HG03139 (cell line): Measurements from ENCODE around the gene EIF4E1B.
A peak's percentile ranks its signal among the peaks of the same experiment; 100 is the strongest.

Source experiments
- ATAC-seq: cut with Tn5 transposase; IDR thresholded peaks from one replicate; pipeline ENCODE4 v1.9.1; 2021; ENCODE audit not compliant: unreplicated experiment

The EIF4E1B gene

GRCh38 chr5:176644878-176645670, 14.6 kb downstream of the EIF4E1B start:
- no peak for ATAC-seq

DNA sequence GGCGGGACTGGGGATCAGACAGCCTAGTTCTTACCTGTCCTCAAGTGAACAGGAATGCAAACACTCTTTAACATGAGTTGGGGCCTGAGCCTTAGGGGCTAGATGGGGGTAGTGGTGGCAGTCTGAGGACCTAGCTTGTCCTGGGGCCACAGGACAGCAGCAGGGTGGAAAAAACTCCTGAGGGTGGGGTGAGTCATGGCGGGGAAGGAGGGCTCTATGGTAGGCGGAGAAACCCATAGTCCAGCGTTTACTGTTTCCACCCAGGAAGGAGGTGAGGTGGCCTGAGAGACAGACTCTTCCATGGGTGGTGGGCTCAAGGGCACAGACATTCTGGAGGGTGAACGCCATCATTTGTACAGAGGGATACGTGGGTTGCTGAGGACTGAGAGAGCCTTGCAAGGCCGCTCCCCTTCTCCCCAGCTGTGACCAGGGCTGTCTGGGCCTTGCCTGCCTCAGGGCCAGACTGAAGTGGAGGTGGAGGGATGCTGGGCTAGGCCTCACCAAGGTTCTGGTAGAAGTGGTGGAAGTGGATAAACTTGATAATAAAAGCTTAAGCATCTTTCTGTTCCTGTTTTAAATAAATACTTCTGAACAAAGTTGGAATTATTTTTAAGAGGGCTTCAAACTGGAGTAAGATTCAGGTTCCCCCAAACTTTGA, 15.7 kb downstream of the EIF4E1B start:
- ATAC-seq: no peak

DNA sequence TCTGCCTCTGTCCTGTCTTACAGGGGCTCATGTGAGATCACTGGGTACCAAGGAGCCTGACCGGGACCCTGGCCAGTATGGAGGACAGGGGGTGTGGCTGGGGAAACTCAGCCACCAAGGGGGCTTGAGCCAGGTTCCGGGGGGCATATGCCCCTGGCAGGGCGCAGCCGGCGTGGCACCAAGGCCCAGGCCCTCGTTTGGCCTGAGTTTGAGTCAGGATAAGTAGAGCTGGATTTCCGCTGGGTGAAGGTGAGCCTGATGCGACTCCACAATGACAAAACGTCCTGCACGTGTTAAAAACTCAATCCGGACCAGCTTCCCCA, 16.2 kb downstream of the EIF4E1B start:
- peak; percentile 7 for ATAC-seq

GRCh38 chr5:176647030-176647842, 16.8 kb downstream of the EIF4E1B start, which contains the start of gene TSPAN17:
TSS of gene TSPAN17 (plus strand) at chr5:176647484. CDS start at chr5:176647616, 132 bp downstream.
- peak; percentile 92 for ATAC-seq

- no peak for ATAC-seq
These were observed 17.5 kb downstream of the EIF4E1B start for GRCh38 chr5:176647843-176648473.

GRCh38 chr5:176648474-176649194, 18.2 kb downstream of the EIF4E1B start:
- no peak for ATAC-seq

- no peak for ATAC-seq
These were observed 19.9 kb downstream of the EIF4E1B start for GRCh38 chr5:176650354-176650884.

DNA sequence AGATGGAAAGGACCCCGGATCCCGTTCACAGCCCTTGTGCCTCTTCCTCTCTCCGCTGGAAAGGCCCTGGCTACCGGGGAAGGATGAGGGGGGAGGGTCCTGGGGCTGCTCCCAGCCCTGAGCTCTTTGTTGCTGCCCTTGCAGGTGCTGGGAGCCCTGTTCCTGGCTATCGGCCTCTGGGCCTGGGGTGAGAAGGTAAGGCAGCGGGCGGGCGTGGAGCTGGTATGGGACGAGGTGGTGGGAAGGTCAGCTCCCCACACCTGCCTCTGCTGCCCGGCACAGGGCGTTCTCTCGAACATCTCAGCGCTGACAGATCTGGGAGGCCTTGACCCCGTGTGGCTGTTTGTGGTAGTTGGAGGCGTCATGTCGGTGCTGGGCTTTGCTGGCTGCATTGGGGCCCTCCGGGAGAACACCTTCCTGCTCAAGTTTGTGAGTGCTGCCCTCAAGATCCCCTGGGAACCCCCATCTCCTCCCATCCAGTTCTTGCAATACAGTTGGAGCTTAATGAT, 21.1 kb downstream of the EIF4E1B start:
- ATAC-seq: no peak

GRCh38 chr5:176652136-176652535, 21.7 kb downstream of the EIF4E1B start:
- no peak for ATAC-seq

GRCh38 chr5:176653401-176654385, 23.2 kb downstream of the EIF4E1B start:
- ATAC-seq: no peak

GRCh38 chr5:176654856-176655255, 24.4 kb downstream of the EIF4E1B start:
- no peak for ATAC-seq

DNA sequence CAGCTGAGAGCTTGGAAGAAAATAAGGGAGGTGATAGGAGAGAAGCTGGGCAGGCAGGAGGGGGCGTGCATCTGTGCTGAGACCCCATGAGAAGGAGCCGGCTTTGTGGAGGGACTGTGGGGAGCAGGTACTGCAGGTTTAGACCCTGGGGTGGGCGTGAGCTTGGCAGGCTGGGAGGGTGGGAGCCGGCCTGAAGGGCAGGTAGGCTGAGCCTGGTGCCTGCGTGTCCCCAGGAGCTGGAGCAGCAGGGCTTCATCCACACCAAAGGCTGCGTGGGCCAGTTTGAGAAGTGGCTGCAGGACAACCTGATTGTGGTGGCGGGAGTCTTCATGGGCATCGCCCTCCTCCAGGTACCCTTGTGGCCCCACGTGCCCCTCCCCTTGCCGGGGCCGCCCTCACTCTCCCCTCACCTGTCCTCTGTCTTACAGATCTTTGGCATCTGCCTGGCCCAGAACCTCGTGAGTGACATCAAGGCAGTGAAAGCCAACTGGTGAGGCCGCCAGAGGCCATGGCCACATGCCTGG, 26.1 kb downstream of the EIF4E1B start:
- no peak for ATAC-seq

DNA sequence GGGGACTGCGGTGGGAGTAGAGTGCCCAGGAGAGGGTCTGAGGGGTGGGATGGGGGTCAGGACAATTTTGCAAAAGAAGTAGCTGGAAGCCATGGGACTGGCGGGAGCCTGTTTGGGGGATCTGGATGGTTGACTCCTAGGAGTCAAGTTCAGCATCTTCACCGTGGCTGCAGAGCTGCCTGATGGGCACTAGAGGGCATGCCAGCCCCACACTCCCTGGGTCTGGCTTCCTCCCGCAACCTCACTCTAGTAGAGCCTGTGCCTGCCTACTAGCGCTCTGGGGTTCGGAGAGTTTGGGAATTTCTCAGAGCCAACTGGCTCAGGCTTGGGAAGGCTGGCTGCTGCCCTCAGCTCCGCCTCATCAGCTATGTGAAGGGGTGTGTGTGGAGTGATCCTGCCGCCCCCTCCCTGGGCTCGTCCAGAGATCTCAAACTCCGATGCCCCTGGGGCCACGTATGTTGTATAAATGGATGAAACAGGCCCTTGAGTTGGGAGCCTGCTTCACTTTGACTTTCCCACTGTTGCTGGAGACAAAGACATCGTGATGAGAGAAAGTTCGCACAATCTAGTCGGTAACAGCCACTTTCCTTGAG, 27.6 kb downstream of the EIF4E1B start:
- ATAC-seq: peak; percentile 43

DNA sequence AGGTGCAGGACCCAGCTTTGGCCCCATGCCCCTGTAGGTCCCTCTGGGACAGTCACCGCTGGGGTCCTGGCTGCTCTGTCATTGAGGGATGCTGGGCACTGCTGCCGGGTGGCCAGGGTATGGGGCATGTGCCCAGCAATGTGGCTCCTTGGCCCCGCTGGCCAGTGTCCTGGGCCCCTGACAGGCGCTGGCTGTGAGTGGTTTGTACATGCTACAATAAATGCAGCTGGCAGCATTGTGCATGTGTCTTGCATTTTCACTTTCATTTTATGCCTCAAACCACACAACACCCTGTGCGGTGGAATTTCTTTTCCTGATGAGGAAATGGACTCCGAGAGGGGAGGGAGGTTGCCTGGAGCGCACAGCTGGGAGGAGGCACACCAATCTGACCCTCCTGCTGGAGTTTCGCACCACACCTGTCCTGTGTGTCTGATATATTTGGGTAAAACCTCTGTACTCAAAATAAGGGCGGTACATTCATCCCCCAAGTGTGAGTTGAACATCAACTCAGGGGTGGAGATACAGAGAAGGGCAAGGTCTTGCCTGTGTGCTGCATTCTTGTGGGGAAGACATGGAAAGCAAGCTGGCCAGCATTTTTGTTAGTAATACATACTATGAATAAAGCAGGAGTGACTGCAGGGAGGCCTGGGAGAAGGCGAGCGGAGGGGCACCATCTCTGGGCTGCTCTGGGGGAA, 28.5 kb downstream of the EIF4E1B start:
- ATAC-seq: no peak

- no peak for ATAC-seq
These were observed 29.0 kb downstream of the EIF4E1B start for GRCh38 chr5:176659512-176659839.

DNA sequence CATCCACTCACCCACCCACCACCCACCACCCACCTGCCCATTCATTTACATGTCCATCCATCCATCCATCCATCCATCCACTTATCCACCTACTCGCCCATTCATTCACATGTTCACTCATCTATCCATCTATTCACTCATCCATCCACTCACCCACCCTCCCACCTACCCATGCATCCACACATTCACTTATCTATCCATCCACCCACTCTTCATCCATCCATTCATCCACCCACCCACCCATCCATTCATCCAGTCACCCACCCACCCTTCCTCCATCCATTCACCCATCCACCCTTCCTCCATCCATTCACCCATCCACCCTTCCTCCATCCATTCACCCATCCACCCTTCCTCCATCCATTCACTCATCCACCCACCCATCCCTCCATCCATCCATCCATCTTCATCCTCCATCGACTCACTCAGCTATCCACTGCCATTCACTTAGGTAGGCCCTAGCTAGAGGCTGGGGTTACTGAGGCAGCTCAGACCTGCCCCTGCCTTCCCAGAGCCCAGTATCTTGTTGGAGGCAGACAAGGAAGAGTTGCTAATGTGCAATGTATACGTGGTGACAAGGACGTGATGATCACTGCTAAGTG, 29.5 kb downstream of the EIF4E1B start:
- no peak for ATAC-seq

DNA sequence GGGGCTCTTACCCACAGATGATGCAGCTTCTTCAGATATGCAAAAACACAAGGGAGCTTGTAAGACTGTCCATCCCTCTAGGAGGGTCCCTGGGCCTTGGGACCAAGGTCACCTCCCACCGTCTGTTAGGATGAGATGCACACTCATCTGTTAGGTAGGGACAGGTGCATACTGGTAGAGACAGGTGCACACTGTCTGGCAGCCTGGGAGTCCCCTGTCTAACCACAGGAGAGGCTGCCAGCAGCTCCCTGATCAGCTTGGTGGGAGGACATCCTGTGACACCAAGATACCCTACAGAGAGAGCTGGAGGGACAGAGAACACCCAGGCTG, 30.0 kb downstream of the EIF4E1B start:
- ATAC-seq: no peak
